ENCODE data around the gene TANC1.
A peak's percentile ranks its signal among the peaks of the same experiment; 100 is the strongest.

The TANC1 gene

DNA sequence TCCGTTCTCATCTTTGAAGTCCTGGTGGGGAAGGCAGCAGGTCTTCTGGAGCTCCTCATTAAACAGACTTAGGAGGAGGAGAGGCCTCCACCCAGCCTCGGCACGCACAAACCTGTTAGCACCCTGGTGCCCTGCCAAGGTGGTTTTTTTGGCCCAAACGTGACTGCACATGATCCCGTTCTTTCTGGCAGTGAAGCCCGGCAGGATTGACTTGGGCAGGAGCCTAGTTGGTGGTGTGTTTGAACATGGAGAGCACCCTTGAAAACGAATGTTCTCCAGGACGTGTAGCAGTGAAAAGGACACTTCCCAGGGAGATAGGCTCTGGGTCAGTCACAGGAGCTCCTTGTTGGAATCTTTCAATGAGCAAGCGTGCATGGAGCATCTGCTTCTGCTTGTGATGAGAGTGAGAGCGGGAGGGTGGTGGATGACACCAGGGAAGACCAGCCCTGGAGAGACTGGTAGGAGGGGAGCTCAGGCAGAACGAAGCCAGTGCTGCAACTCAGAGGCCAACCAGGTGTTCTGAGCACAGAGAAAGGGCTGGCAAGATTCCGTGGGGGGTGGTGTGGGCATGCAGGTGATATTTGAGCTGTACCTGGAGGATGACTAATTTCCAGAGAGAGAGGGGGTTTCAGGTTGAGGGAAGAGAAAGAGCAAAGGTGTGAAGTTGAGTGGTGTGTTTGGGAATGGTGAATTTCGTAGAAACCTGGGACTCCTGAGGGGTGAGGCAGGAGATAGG lies 73.8 kb downstream of the TANC1 start:
- in situ Hi-C loops (cut with HindIII; ENCODE audit: low sequenced_read_pairs): no loop called here
- H3K4me3 ChIP-seq (ENCODE audit: low read depth, low read length): no peak overlapping the region
- DNase-seq (ENCODE audit: low read depth, low spot score): no peak
- TF ChIP-seq, protein P1, sequence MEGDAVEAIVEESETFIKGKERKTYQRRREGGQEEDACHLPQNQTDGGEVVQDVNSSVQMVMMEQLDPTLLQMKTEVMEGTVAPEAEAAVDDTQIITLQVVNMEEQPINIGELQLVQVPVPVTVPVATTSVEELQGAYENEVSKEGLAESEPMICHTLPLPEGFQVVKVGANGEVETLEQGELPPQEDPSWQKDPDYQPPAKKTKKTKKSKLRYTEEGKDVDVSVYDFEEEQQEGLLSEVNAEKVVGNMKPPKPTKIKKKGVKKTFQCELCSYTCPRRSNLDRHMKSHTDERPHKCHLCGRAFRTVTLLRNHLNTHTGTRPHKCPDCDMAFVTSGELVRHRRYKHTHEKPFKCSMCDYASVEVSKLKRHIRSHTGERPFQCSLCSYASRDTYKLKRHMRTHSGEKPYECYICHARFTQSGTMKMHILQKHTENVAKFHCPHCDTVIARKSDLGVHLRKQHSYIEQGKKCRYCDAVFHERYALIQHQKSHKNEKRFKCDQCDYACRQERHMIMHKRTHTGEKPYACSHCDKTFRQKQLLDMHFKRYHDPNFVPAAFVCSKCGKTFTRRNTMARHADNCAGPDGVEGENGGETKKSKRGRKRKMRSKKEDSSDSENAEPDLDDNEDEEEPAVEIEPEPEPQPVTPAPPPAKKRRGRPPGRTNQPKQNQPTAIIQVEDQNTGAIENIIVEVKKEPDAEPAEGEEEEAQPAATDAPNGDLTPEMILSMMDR (IDR thresholded peaks at IDR 0.05; ENCODE audit: low read depth, low read length): no peak

DNA sequence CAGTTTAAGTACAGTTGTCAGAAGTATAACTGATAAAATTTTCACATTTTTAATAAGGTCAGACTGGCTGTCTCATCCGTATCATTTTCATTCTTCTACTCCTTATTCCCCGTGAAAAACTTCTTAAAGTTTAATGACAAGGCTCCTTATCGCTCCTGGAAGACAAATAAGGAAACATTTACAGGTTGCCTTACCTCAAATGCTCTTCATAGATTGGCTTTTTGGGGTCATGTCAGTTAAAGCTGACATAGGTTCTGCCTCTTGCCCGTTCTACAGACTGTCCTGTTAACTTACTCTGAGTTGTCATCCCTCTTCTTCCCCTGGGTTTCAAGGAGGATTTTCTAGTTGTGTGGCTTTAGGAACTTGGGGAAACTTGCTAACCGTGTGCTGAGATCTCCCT lies 75.3 kb downstream of the TANC1 start:
- no peak overlapping the region for H3K4me3 ChIP-seq (ENCODE audit: low read depth, low read length)
- in situ Hi-C loops (cut with HindIII; ENCODE audit: low sequenced_read_pairs): no loop called here
- TF ChIP-seq, protein P1 (IDR thresholded peaks at IDR 0.05; ENCODE audit: low read depth, low read length): no peak
- DNase-seq (ENCODE audit: low read depth, low spot score): no peak

DNA sequence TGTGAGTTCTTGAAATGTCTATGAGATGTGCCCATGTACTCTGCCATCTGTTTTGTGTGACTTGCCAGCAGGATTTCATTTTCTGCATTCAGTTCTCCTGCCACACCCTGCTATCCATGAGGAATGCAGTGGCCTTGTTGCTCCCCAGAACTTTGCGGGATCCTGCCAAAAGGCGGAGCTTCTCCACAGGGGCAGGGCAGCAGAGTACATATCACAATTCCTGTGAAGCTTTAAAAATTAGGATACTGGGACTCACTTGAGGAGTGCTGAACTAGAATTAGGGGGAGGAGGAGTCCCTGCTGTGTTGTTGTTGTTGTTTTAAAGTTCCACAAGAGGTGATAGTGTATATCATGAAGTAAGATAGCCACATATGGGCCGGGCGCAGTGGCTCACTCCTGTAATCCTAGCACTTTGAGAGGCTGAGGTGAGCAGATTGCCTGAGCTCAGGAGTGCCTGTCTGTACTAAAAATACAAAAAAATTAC lies 76.4 kb downstream of the TANC1 start:
- no peak overlapping the region for H3K4me3 ChIP-seq (ENCODE audit: low read depth, low read length)
- TF ChIP-seq, protein P1 (IDR thresholded peaks at IDR 0.05; ENCODE audit: low read depth, low read length): no peak
- no peak for DNase-seq (ENCODE audit: low read depth, low spot score)
- in situ Hi-C loops (cut with HindIII; ENCODE audit: low sequenced_read_pairs): no loop called here

DNA sequence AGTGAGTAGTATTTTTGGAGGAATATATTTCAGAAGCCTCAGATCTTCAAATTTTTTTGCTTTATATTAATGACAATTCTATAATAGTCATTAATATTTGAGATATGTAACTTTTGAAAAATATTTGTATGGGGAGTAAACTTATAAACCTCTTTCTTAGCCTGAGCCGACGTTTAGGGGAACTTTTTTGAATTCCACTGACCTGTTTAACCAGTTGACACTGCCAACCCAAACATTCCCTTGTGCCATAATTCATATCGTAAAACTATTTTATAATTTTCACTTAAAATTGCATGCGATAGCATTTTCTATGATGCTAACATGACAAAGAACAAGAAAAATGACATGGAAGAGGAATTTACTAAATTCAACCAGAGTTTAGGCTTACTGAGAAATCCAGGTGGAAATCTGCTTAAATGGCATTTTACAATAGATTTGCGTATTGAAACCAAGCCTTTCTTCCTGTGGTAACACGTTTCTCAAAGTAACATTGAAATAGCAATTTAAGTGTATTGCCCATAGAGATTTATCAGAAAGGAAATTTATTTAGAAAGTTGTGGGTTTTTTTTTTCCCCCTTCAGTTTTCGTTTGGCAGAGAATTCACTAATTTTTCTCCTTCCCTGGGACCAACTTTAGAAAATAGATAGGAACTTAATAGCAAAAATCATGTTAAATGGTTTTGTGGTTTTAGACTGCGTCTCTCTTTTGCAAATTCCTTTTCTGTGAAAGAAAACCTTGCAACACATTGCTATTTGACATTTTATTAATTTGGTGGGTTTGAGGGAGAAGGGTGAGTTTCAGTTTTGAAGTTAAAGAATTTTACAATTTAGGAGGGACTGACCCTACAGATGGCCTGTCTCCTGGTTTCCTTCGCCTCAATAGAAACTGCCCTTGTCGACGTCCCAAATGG lies 77.4 kb downstream of the TANC1 start:
- DNase-seq (ENCODE audit: low read depth, low spot score): peak; percentile 62
- TF ChIP-seq, protein P1 (IDR thresholded peaks at IDR 0.05; ENCODE audit: low read depth, low read length): no peak
- no peak overlapping the region for H3K4me3 ChIP-seq (ENCODE audit: low read depth, low read length)
- in situ Hi-C loops (cut with HindIII; ENCODE audit: low sequenced_read_pairs): no loop called here

DNA sequence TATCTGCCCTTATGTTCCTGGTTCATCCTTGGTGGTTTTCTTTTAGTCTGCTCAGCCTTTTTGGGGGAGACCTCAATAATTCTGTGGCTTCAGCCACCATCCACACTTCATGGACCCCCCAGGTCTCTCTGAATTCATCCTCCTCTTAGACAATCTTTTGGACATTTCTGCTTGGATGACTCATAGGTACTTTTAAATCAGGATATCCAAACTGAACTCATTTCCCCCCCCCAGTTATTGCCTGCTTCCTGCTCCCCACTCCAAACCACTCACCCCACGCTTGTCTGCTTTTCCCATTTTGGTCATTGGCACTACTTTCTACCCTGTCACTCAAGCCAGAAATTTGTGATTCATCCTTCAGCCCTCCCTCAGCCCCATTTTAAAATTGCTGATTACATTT lies 78.5 kb downstream of the TANC1 start:
- no peak overlapping the region for H3K4me3 ChIP-seq (ENCODE audit: low read depth, low read length)
- TF ChIP-seq, protein P1 (IDR thresholded peaks at IDR 0.05; ENCODE audit: low read depth, low read length): no peak
- DNase-seq (ENCODE audit: low read depth, low spot score): peak; percentile 78
- in situ Hi-C loops (cut with HindIII; ENCODE audit: low sequenced_read_pairs): no loop called here

DNA sequence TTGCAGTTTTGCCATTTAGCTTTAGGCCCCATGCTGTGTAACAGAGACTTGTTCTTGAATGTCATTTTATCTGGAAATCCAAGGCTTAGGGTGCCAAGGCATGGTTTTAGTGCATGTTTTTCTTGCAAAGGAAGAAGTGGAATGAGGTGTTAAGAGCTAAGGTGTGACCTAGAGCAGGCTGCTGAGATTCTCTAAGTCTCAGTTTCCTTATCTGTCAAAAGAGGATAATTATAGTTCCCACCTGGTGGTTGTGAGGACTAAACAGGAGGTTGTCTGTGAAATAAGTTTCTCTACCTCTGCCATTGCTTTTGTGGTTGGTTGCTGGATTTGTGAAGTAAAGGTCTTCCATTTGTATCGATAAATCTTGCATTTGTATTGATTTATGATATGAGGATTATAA lies 82.0 kb downstream of the TANC1 start:
- TF ChIP-seq, protein P1 (IDR thresholded peaks at IDR 0.05; ENCODE audit: low read depth, low read length): no peak
- H3K4me3 ChIP-seq (ENCODE audit: low read depth, low read length): no peak overlapping the region
- in situ Hi-C loops (cut with HindIII; ENCODE audit: low sequenced_read_pairs): loop anchor here (10.0 kb wide), 1 partner anchor 76 kb away; no protein-coding TSS in a partner anchor
- no peak for DNase-seq (ENCODE audit: low read depth, low spot score)
